WTC11 (cell line): ENCODE data around the gene VPS52.

ENCODE experiments used
- NFE2L1 ChIP-seq: sonication (generic); formaldehyde crosslinking; IDR thresholded peaks from 2 replicates; pipeline ENCODE4 v1.8.1; 2023; ENCODE audit warnings: missing genetic modification reagents
- ZNF121 ChIP-seq: sonication (generic); formaldehyde crosslinking; IDR thresholded peaks from 2 replicates; pipeline ENCODE4 v1.8.0; 2023; ENCODE audit warnings: missing genetic modification reagents
- TF ChIP-seq, protein P1 (sequence below): fragments of 200-600 bp; IDR thresholded peaks from 2 replicates; pipeline ENCODE4 v1.8.0; 2022; ENCODE audit warnings: antibody characterized with exemption
- TF ChIP-seq, protein P2 (sequence below): sonication (generic); formaldehyde crosslinking; IDR thresholded peaks from 2 replicates; pipeline ENCODE4 v1.8.0; 2022; ENCODE audit warnings: missing genetic modification reagents

DNA sequence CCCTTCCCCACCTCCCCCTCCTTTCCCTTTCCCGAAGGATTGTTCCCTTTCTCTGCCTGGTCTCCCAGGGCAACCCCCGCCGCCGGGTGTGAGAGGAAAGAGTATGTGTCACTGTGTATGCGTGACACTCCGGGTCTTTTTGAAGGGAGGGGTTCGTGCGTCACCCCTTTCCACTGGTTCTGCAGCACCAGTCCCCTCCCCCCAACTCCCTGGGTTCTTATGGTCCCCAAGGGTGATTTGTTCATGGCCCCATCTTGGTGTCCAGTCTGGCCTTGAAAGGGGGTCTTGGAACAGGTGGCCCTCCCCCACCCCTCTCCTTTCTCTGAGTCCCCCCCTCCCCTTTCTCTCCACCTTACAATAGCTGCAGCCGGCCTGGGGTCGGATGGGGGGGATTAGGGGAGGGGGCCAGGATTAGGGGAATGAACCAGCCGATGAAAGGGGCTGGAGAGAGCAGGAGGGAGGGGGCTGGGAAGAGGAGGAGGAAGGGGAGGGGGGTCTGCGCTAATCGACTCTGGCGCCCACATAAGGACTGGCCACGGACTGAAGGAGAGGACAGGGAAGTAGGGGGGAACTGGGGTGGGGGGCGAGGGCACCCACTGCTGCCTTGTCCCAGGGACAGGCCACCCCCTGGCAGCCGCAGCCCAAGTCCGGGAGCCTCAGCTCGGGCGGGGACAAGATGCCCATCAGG, 64.7 kb downstream of the VPS52 start:
- TF ChIP-seq, protein P1, sequence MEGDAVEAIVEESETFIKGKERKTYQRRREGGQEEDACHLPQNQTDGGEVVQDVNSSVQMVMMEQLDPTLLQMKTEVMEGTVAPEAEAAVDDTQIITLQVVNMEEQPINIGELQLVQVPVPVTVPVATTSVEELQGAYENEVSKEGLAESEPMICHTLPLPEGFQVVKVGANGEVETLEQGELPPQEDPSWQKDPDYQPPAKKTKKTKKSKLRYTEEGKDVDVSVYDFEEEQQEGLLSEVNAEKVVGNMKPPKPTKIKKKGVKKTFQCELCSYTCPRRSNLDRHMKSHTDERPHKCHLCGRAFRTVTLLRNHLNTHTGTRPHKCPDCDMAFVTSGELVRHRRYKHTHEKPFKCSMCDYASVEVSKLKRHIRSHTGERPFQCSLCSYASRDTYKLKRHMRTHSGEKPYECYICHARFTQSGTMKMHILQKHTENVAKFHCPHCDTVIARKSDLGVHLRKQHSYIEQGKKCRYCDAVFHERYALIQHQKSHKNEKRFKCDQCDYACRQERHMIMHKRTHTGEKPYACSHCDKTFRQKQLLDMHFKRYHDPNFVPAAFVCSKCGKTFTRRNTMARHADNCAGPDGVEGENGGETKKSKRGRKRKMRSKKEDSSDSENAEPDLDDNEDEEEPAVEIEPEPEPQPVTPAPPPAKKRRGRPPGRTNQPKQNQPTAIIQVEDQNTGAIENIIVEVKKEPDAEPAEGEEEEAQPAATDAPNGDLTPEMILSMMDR = no peak
- TF ChIP-seq ZNF121 (CRISPR knock-in tag) = no peak
- no peak for TF ChIP-seq NFE2L1
- TF ChIP-seq, protein P2, sequence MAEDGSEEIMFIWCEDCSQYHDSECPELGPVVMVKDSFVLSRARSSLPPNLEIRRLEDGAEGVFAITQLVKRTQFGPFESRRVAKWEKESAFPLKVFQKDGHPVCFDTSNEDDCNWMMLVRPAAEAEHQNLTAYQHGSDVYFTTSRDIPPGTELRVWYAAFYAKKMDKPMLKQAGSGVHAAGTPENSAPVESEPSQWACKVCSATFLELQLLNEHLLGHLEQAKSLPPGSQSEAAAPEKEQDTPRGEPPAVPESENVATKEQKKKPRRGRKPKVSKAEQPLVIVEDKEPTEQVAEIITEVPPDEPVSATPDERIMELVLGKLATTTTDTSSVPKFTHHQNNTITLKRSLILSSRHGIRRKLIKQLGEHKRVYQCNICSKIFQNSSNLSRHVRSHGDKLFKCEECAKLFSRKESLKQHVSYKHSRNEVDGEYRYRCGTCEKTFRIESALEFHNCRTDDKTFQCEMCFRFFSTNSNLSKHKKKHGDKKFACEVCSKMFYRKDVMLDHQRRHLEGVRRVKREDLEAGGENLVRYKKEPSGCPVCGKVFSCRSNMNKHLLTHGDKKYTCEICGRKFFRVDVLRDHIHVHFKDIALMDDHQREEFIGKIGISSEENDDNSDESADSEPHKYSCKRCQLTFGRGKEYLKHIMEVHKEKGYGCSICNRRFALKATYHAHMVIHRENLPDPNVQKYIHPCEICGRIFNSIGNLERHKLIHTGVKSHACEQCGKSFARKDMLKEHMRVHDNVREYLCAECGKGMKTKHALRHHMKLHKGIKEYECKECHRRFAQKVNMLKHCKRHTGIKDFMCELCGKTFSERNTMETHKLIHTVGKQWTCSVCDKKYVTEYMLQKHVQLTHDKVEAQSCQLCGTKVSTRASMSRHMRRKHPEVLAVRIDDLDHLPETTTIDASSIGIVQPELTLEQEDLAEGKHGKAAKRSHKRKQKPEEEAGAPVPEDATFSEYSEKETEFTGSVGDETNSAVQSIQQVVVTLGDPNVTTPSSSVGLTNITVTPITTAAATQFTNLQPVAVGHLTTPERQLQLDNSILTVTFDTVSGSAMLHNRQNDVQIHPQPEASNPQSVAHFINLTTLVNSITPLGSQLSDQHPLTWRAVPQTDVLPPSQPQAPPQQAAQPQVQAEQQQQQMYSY (CRISPR knock-in tag) = no peak
